ENCODE results near the gene SEMA5A.

DNA sequence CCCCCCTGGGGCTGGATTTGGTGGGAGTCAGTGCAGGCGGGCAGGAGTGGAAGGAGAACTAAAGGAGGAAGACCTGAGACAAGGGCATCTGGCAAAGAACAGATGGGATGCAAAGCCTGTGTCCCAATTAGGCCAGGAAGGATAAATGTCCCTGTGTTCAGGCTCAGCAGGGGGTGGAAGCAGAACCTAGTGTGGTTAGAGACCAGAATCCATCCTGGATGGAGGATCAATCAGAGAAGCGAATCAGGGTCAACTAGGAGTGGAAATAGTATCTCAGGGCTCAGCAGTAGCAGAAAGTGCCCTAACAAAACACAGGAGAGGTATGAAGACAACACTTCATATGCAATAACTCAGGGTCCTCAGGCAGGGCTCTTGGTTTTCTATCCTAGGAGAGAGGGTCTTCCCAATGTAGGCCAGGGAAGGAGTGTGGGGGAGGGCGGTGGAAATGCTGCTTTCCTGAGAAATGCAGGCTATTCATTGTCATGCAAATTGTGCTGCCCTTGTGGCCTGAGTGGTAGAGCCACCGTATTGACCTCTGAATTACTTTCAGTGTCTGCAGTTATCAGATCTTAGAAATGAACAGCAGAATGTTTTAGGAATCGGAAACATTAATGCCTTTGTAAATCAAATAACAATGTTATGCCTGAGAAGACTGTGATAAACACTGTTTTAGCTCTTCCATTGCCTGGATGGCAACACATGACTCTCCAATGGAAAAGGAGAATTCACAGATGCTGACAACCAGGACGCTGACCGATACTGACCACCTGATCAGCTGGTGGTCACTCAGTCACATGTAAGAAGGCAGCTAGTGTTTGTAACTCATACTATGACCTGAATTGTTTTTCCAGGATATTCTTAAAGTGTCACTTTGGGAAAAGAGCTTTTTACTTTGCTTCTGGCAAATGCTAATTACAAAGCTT is 323.6 kb downstream of the SEMA5A start:
- TF ChIP-seq, protein P1, sequence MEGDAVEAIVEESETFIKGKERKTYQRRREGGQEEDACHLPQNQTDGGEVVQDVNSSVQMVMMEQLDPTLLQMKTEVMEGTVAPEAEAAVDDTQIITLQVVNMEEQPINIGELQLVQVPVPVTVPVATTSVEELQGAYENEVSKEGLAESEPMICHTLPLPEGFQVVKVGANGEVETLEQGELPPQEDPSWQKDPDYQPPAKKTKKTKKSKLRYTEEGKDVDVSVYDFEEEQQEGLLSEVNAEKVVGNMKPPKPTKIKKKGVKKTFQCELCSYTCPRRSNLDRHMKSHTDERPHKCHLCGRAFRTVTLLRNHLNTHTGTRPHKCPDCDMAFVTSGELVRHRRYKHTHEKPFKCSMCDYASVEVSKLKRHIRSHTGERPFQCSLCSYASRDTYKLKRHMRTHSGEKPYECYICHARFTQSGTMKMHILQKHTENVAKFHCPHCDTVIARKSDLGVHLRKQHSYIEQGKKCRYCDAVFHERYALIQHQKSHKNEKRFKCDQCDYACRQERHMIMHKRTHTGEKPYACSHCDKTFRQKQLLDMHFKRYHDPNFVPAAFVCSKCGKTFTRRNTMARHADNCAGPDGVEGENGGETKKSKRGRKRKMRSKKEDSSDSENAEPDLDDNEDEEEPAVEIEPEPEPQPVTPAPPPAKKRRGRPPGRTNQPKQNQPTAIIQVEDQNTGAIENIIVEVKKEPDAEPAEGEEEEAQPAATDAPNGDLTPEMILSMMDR (IDR thresholded peaks at IDR 0.05), result no peak
- no peak for TF ChIP-seq POLR2A (IDR thresholded peaks at IDR 0.05)
